T-helper 2 cell treated with Interferon-gamma antibody and Interleukin-4, amounts not matched to agents 5 μg/mL and 100 μg/mL, for 36 hours (primary cell): ENCODE data around the gene SLC35B1.
"Not testable (repeated sequence)": the region's sequence is repeated elsewhere in the genome, so short reads cannot be mapped to it uniquely, and the experiment has no call there.

Experiments used
- DNase-seq: peaks from one replicate; pipeline ENCODE4 v3.0.0; 2021; ENCODE audit warnings: low spot score
- H3K27ac Mint-ChIP-seq: one replicate; pipeline ENCODE4 v1.8.0; 2021; ENCODE audit warnings: mild to moderate bottlenecking, mixed read lengths
- H3K27me3 Mint-ChIP-seq: one replicate; pipeline ENCODE4 v1.8.0; 2021; ENCODE audit warnings: low read depth, mixed read lengths
- H3K36me3 Mint-ChIP-seq: one replicate; pipeline ENCODE4 v1.8.0; 2021; ENCODE audit warnings: low read depth, mixed read lengths
- H3K4me1 Mint-ChIP-seq: one replicate; pipeline ENCODE4 v1.8.0; 2021; ENCODE audit warnings: low read depth, mixed read lengths
- H3K4me3 Mint-ChIP-seq: one replicate; pipeline ENCODE4 v1.8.0; 2022; ENCODE audit warnings: mild to moderate bottlenecking, moderate library complexity, mixed read lengths
- H3K9me3 Mint-ChIP-seq: one replicate; pipeline ENCODE4 v1.8.0; 2021; ENCODE audit warnings: mixed read lengths

Gene SLC35B1

DNA sequence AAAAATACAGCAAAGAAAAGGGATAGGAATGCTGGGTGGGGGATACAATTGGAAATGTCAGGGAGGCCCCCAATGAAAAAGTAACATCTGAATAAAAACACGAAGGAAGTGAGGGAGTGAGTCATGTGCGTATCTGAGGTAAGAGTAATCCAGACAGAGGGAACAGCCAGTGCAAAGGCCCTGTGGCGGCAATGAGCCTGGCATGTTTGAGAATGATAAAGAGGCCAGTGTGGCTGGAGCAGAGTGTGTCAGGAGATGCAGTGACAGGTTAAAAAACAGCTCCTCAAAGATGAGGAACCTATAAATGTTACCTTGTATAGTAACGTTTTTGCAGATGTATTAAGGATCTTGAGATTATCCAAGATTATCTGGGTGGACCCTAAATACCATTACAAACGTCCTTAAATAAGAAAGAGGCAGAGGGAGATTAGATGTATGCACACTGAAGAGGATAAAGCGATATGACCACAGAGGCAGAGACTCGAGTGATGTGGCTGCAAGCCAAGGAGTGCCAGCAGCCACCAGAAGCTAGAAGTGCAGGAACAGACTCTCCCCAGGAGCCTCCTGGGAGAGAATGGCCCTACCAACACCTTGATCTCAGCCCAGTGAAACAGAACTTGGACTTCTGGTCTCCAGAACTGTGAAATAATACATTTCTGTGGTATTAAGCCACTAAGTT lies 17.8 kb upstream of the SLC35B1 start:
- DNase-seq = no peak
- Mint-ChIP-seq H3K27ac (no peak overlapping the region), H3K4me3 (no peak overlapping the region), H3K9me3 (peaks cover 4% of the 10 kb centered on the region), H3K27me3 (no peaks in the 10 kb centered on the region), H3K36me3 (peaks cover 53% of the 10 kb centered on the region), H3K4me1 (peaks cover 16% of the 10 kb centered on the region)

DNA sequence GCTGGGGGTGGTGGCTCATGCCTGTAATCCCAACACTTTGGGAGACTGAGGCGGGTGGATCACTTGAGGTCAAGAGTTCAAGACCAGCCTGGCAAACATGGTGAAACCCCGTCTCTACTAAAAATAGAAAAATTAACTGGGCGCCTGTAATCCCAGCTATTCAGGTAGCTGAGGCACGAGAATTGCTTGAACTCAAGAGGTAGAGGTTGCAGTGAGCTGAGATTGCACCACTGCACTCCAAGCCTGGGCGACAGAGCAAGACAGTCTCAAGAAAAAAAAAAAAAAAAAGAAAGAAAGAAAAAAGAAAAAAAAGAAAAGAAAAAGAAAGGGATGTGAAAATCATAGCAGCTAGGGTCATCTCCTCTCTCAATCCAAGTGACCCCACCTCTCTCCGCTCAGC lies 16.8 kb upstream of the SLC35B1 start:
- peaks cover 53% of the 10 kb centered on the region for H3K36me3 Mint-ChIP-seq
- peaks cover 14% of the 10 kb centered on the region for H3K4me1 Mint-ChIP-seq
- not testable (repeated sequence) for H3K27ac Mint-ChIP-seq, DNase-seq, H3K4me3 Mint-ChIP-seq, H3K9me3 Mint-ChIP-seq, H3K27me3 Mint-ChIP-seq

DNA sequence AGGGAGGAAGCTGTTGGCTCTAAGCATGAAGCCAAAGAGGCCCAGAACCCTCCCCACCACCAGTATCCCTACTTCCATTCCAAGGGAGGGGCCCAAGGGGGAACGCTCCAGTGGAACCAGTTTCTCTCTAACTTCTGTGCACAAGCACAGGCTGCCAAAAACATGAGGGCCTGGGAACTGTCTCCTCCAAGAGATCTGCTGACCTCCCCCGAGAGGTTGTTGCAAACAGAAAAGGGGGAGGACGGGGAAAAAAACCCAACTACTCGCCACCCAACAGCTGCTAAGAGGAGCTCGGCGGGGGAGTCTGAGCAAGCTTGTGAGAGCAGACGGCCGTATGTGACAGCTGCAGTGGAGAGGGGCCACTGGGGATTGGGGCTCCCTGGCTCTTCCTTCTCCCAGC lies 15.7 kb upstream of the SLC35B1 start:
- Mint-ChIP-seq H3K4me3 (no peak overlapping the region), H3K4me1 (peaks cover 6% of the 10 kb centered on the region), H3K27ac (no peak overlapping the region), H3K9me3 (peaks cover 4% of the 10 kb centered on the region), H3K36me3 (peaks cover 50% of the 10 kb centered on the region), H3K27me3 (no peaks in the 10 kb centered on the region)
- DNase-seq = no peak

DNA sequence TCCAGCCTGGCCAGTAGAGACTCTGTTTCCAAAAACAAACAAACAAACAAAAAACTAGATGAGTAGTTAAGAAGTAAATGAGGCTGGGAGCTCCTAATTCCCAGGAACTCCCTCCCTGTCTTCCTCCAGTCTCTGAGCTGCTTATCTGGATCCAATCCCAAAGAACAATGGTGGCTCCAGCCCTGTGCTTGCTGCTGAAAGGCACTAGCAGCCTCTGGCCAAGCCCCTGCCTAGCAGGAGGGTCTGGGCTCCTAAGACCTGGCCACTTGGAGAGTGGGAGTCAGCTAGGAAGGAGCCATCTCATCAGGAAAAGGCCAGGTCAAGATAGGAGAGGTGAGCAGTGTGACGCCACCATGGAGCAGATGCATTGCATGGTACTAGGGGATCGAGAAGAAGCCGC lies 14.3 kb upstream of the SLC35B1 start:
- H3K9me3 Mint-ChIP-seq = peaks cover 4% of the 10 kb centered on the region
- peaks cover 55% of the 10 kb centered on the region for H3K36me3 Mint-ChIP-seq
- DNase-seq = no peak
- peaks cover 4% of the 10 kb centered on the region for H3K4me1 Mint-ChIP-seq
- H3K27me3 Mint-ChIP-seq = no peaks in the 10 kb centered on the region
- H3K27ac Mint-ChIP-seq = no peak overlapping the region
- no peak overlapping the region for H3K4me3 Mint-ChIP-seq

DNA sequence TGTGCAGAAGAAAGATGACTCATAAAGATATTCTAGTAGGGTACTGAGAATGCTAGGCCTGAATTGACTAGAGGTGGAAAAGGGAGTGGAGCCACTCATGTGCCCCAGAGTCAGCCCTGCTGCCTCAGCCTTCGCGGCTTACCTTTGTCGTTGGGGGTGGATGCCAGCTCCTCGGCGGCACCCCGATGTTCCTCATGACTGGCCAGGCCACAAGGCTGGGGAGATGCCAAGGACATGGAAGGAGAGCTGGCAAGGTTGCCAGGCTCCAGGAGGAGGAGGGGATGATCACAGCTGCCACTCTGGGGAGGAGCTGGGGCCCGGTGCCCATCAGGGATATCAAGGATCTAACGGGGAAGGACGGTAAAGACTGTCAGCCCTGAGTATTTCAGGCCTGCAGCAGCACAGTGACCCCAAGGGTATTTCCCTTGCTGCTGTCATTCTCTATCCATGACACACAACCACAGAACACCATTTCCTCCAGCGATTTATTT lies 9.7 kb upstream of the SLC35B1 start:
- peaks cover 59% of the 10 kb centered on the region for H3K36me3 Mint-ChIP-seq
- DNase-seq = no peak
- H3K27ac Mint-ChIP-seq = peak overlapping the region; percentile 17
- no peaks in the 10 kb centered on the region for H3K9me3 Mint-ChIP-seq
- H3K4me3 Mint-ChIP-seq = no peak overlapping the region
- no peaks in the 10 kb centered on the region for H3K27me3 Mint-ChIP-seq
- peaks cover 12% of the 10 kb centered on the region for H3K4me1 Mint-ChIP-seq

DNA sequence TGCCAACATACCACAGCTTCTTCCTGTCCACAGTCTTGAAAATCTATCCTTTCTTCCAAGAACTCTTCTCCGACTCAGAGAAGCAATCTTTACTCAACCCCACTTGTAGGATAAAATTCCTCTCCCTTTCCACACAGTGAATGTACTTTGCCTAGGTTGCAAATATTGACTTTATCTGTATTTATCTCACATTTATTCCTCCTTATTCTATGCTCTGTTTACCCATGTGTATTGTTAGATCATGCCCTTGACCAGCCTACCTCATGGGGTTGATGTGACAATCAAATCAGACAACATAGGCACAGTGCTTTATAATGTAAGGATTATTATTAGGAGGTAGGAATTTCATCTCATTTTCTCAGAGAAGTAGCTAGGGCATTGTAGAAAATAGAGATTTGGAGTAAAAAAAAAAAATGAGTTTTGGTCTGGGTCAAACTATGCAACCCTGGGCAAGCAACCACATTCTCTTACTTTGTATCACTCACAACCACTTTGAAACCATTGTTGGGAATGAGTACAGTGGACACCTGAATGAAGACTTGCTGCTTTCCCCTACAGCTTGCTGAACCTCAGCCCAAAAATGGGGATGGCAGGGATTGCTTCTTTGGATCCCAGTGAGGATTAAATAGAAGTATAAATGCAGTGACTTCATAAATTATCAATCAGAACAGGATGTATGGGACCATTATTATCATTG lies 9.1 kb upstream of the SLC35B1 start:
- Mint-ChIP-seq H3K27me3 (no peaks in the 10 kb centered on the region), H3K4me1 (peaks cover 12% of the 10 kb centered on the region), H3K27ac (peak overlapping the region; percentile 21), H3K36me3 (peaks cover 59% of the 10 kb centered on the region), H3K4me3 (no peak overlapping the region), H3K9me3 (no peaks in the 10 kb centered on the region)
- no peak for DNase-seq

DNA sequence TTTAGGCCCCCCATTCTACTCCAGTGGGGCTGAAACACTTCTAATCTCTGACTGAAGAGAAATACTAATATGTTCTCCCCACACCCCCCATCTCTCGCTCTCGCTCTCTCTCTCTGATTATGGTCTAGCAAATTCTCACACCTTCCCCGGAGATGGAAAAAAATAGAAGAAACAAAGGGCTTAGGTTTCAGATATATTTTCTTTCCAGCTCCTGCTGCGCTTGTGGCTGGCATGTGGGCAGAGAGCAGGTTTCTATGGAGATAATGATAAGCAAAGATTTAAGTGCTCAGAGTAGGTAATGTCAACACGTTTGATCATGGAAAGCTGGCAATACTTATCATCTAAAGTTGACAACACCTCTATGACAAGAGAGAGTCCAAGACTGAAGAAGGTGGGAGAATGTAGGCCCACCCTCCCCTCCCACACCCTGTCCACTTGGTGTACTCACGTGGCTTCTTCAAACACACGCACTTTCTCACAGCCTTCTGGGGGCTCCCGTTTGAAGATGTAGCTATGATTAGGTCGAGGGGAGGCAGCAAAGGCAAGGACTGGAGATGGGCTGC lies 8.0 kb upstream of the SLC35B1 start:
- H3K9me3 Mint-ChIP-seq = no peaks in the 10 kb centered on the region
- H3K27me3 Mint-ChIP-seq = no peaks in the 10 kb centered on the region
- peaks cover 59% of the 10 kb centered on the region for H3K36me3 Mint-ChIP-seq
- peak; percentile 31 for DNase-seq
- no peak overlapping the region for H3K4me3 Mint-ChIP-seq
- H3K27ac Mint-ChIP-seq = peak overlapping the region; percentile 23
- peaks cover 12% of the 10 kb centered on the region for H3K4me1 Mint-ChIP-seq

DNA sequence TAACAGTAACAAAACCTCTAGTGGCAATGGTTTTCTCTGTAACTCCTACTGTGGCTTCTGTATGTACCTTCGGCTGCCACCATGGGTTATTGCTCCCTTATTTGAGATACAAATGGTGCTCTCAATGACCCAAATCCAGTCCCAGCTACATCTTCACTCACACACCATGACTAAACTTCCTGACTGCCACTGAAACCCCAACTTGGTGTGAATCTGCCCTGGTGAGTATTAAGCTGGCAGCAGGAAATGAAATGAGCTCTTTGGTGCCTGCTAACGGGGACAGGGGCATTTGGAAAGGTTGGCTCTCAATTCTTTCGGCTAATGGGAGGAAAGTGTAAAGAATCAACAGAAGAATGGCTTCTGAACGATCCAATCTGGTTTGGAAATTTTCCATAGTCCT lies 7.5 kb upstream of the SLC35B1 start:
- H3K4me3 Mint-ChIP-seq = no peak overlapping the region
- H3K36me3 Mint-ChIP-seq = peaks cover 59% of the 10 kb centered on the region
- H3K27ac Mint-ChIP-seq = peak overlapping the region; percentile 52
- no peaks in the 10 kb centered on the region for H3K9me3 Mint-ChIP-seq
- peaks cover 12% of the 10 kb centered on the region for H3K4me1 Mint-ChIP-seq
- no peaks in the 10 kb centered on the region for H3K27me3 Mint-ChIP-seq
- DNase-seq = no peak

DNA sequence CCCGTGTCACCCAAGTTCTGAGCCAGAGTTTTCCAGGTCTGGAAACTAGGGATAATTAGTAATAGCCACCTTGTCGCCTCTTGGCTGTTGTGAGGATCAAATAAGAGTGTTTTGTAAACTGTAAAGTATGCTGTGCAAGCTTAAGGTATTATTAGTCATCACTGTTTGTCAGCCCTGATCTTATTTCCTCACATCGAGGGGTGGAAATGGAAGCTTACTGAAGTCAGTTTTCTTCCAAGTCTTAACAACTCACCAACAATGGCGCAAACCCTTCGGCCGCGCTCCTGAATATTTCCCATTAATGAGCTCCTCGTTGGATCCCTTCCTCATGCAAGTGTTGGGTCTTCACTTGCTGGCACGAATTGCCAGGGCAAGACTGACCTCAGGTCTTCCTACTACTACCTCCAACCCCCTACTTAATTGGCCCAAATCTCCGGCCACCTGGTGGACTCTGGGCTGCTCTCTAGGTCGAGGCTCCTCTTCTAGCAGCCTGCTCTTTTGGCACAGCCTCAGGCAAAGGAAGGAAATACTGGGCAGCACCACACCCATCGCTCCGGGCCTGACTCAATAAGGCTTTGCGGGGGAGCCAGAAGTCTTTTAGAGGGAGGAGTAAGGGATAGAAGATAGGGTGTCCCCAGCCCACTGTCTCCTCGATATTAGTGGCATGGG lies 885 bp upstream of the SLC35B1 start:
- no peaks in the 10 kb centered on the region for H3K9me3 Mint-ChIP-seq
- DNase-seq = no peak
- H3K36me3 Mint-ChIP-seq = peaks cover 30% of the 10 kb centered on the region
- peaks cover 2% of the 10 kb centered on the region for H3K27me3 Mint-ChIP-seq
- H3K27ac Mint-ChIP-seq = peak overlapping the region; percentile 98
- peaks cover 28% of the 10 kb centered on the region for H3K4me1 Mint-ChIP-seq
- peak overlapping the region; percentile 95 for H3K4me3 Mint-ChIP-seq

DNA sequence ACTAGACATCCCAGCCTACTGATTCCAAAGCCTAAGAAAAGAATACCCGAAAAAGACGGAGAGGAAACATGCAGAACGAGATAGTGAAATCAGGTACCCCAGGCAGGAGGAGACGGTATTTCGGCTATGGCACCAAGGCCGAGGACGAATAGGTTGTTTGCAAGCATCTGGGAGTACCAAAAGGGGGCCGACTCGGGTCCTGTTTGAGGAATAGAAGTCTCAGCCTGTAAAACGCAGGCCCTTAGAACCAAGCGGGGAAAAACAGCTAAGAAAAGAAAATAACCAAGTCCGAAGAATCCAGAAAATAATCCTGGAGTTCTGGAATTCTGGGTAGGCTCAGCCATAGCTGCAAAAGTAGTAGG lies 537 bp downstream of the SLC35B1 start:
- no peaks in the 10 kb centered on the region for H3K9me3 Mint-ChIP-seq
- H3K4me1 Mint-ChIP-seq = peaks cover 28% of the 10 kb centered on the region
- peaks cover 34% of the 10 kb centered on the region for H3K36me3 Mint-ChIP-seq
- no peak for DNase-seq
- peak overlapping the region; percentile 95 for H3K4me3 Mint-ChIP-seq
- peak overlapping the region; percentile 98 for H3K27ac Mint-ChIP-seq
- H3K27me3 Mint-ChIP-seq = peaks cover 2% of the 10 kb centered on the region

DNA sequence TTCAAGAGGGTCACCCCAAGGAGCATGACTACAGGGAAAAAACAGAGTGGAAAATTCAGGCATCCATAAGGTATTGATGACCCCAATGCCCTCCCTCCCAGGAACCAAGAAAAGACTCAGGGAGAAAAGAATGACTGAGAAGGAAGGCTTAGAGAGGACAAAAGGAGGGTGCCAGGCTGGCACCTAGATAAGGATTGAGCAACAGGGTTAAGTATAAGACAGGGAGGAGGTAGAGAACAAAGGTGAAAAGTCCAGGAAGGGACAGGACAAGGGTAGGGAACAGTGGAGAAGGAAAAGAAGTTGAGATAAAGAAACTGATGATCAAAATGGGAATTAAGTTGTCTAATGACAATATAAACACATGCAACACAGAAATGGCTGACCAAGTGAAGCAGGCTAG lies 2.5 kb downstream of the SLC35B1 start:
- peak overlapping the region; percentile 68 for H3K27ac Mint-ChIP-seq
- H3K36me3 Mint-ChIP-seq = peaks cover 40% of the 10 kb centered on the region
- H3K4me1 Mint-ChIP-seq = peaks cover 28% of the 10 kb centered on the region

DNA sequence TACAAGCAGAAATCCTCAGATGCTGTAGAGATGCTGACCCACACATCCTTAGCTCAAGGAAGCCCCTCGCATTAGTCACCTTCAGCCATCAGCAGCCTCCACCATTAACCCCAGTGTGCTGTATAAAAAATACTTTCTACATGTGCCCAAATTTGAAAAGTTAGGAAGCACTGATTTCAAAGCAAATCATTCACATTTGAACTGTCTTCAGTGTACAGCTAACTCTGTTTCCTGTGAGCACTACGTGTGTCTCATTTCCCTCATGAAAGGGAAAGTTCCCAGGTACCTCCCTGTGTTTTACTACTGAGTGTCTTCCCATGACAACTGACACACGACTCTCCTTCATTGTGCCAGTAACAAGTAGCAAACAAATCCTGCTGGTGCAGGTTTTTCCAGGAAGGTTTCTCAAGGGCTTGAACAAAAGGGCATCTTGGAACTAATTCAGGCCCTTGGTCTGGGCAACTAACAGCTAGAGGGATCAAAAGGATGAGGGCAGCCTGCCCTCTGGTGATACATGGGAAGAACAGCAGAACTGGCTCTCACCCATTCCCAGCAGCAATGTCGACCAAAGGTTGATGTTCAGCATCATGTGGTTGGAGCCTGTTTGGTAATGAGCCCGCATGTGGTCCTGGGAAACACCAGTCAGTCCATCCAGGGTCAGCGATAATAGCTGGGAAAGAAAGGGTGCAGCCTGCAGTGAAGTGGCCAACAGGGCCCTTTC lies 4.0 kb downstream of the SLC35B1 start:
- Mint-ChIP-seq H3K4me3 (no peak overlapping the region), H3K9me3 (no peaks in the 10 kb centered on the region), H3K27me3 (peaks cover 2% of the 10 kb centered on the region), H3K36me3 (peaks cover 46% of the 10 kb centered on the region), H3K4me1 (peaks cover 23% of the 10 kb centered on the region), H3K27ac (no peak overlapping the region)
- no peak for DNase-seq

More for the DNA sequence above, 2.5 kb downstream of the SLC35B1 start:
- Mint-ChIP-seq H3K27me3 (peaks cover 2% of the 10 kb centered on the region), H3K4me3 (peak overlapping the region; percentile 55), H3K9me3 (no peaks in the 10 kb centered on the region)
- no peak for DNase-seq

DNA sequence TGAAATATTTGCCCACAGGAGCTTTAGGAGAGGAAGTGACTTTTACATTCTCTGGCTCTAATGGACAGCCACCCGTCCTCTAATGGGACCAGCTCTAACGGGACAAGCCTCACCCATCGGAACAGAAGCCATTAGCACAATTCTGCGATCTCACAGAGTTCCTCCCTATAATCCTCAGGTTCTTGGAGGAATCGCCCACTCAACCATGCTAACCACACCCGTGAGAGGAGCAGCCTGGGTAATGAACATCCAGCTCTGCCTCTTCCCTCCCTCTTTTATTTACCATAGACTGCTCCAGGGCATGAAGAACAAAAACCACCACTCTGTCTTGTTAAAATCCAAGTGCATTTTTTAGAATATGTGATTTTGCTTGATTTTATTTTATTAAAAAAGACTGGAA lies 6.8 kb downstream of the SLC35B1 start:
- Mint-ChIP-seq H3K27me3 (no peaks in the 10 kb centered on the region), H3K36me3 (peaks cover 42% of the 10 kb centered on the region), H3K4me1 (peaks cover 17% of the 10 kb centered on the region), H3K27ac (no peak overlapping the region), H3K9me3 (no peaks in the 10 kb centered on the region), H3K4me3 (no peak overlapping the region)
- DNase-seq = no peak
